ENCODE data around the gene CLOCK. TPM values are rescaled to one million over a fixed set of nuclear protein-coding genes. Genes with fewer than 3 reads are reported as not detected.
A peak's percentile ranks its signal among the peaks of the same experiment; 100 is the strongest.
"Not testable (repeated sequence)": the region's sequence is repeated elsewhere in the genome, so short reads cannot be mapped to it uniquely, and the experiment has no call there.

The CLOCK gene
- total RNA-seq, 1 donor from 2014 or later: 26.6 TPM

DNA sequence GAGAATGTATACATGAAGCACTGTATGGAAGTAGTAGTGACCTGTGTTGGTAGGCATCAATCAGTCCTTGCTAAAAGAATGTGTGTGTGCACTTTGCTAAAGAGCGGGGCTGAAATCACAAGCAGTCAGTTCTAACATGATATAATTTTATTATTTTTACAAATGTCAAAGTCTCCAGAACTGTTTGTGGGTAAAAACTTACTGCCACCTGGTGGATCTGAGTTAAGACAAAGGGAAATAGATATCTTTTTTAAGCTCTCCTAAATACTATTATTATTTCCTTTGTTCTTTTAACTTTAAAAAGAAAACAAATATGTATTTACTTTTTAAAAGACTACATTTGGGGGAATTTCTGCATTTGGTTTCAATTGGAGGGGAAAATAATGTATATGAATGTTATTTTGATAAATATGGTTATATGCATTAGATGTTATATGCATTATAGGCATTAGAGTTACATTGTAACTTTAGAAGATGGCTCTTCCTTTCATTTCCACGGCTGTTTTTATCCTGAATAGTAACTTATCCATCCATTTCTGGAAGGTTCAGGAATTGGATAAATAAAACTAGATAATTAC is 7.8 kb upstream of the CLOCK start:
- Histone ChIP-seq H3K4me1 (no peaks in the 10 kb centered on the region), H3K27me3 (ENCODE audit: low read depth) (no peaks in the 10 kb centered on the region), H3K36me3 (no peaks in the 10 kb centered on the region), H3K27ac (no peak overlapping the region), H3K9me3 (no peaks in the 10 kb centered on the region), H3K4me3 (no peak overlapping the region)
- TF ChIP-seq, protein P1, sequence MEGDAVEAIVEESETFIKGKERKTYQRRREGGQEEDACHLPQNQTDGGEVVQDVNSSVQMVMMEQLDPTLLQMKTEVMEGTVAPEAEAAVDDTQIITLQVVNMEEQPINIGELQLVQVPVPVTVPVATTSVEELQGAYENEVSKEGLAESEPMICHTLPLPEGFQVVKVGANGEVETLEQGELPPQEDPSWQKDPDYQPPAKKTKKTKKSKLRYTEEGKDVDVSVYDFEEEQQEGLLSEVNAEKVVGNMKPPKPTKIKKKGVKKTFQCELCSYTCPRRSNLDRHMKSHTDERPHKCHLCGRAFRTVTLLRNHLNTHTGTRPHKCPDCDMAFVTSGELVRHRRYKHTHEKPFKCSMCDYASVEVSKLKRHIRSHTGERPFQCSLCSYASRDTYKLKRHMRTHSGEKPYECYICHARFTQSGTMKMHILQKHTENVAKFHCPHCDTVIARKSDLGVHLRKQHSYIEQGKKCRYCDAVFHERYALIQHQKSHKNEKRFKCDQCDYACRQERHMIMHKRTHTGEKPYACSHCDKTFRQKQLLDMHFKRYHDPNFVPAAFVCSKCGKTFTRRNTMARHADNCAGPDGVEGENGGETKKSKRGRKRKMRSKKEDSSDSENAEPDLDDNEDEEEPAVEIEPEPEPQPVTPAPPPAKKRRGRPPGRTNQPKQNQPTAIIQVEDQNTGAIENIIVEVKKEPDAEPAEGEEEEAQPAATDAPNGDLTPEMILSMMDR (IDR thresholded peaks at IDR 0.05): peak; percentile 37
- peak in 1 of 2 donors; percentile 57 for ATAC-seq
- DNase-seq: no peak
- intact Hi-C loops (cut with DNase I): no loop called here

DNA sequence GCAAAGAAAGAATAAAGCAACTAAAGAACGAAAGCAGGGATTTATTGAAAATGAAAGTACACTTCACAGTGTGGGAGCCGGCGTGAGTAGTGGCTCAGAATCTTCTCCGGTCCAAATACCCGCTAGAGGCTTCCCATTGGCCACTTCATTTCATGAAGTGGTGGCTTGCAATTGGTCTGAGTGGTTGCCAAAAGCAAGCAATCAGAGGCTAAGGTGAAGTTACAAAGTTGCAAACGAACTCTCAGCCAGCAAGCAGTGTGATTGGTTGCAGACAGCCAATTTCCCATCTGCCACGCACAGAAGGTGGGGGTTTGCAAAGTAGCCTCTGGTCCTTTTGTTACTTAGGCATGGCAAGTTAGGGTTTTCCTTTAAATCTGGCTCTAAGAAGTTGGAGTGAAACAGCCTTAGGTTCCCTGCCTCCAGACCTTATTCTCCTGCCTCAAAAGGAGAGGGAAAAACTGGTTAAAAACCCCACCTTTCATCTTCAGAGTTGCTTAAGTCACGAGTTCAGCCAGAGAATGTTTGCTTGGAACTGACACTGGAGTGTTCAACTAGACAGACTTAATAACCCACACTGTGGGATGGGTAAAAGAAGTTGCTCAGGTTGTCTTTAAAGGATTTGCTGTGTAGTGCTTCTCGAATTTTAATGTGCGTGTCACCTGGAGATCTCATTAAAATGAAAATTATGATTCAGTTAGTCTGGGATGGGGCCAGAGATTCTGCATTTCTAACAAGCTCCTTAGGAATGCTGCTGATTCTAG is 6.9 kb upstream of the CLOCK start:
- TF ChIP-seq, protein P1 (IDR thresholded peaks at IDR 0.05): no peak
- Histone ChIP-seq H3K4me1 (no peaks in the 10 kb centered on the region), H3K36me3 (no peaks in the 10 kb centered on the region), H3K27me3 (ENCODE audit: low read depth) (no peaks in the 10 kb centered on the region), H3K4me3 (peak overlapping the region; percentile 37), H3K9me3 (no peaks in the 10 kb centered on the region), H3K27ac (no peak overlapping the region)
- no peak for DNase-seq
- intact Hi-C loops (cut with DNase I): no loop called here
- ATAC-seq: peak; percentile 82 to 87

DNA sequence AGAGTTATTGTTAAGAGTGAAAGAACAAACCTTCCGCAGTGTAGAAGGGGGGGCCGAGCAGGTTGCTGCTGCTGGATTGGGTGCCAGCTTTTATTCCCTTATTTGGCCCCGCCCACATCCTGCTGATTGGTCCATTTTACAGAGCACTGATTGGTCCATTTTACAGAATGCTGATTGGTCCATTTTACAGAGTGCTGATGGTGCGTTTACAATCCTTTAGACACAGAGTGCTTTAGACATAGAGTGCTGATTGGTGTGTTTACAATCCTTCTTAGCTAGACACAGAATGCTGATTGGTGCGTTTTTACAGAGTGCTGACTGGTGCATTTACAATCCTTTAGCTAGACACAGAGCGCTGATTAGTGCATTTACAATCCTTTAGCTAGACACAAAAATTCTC is 5.3 kb upstream of the CLOCK start:
- DNase-seq; H3K27ac ChIP-seq; H3K36me3 ChIP-seq; H3K27me3 ChIP-seq (ENCODE audit: low read depth); H3K4me3 ChIP-seq; H3K9me3 ChIP-seq; ATAC-seq; H3K4me1 ChIP-seq; intact Hi-C loops (cut with DNase I): not testable (repeated sequence)

DNA sequence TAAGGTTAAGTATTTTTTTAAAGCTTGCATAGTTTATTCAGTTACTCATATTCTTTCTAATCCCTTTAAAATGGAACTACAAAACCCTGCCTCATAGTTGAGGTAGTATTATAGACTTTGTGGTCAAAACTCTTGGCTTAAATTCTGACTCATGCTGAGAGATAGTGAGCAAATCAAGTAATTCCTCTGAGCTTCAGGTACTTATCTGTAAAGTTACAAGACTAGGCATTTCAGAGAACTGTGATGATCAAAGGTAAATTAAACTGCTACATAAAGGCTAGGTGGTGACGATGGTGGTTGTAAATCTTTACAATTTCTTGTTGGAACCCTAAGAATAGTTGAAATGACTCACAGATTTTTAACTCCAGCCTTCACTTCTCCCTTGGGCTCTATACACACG is 3.2 kb upstream of the CLOCK start:
- ATAC-seq (no peak), DNase-seq (no peak)
- Histone ChIP-seq H3K4me3 (no peak overlapping the region), H3K36me3 (no peaks in the 10 kb centered on the region), H3K27me3 (ENCODE audit: low read depth) (no peaks in the 10 kb centered on the region), H3K9me3 (no peaks in the 10 kb centered on the region), H3K4me1 (peaks cover 13% of the 10 kb centered on the region), H3K27ac (no peak overlapping the region)
- intact Hi-C loops (cut with DNase I): no loop called here
- TF ChIP-seq, protein P1 (IDR thresholded peaks at IDR 0.05): no peak

DNA sequence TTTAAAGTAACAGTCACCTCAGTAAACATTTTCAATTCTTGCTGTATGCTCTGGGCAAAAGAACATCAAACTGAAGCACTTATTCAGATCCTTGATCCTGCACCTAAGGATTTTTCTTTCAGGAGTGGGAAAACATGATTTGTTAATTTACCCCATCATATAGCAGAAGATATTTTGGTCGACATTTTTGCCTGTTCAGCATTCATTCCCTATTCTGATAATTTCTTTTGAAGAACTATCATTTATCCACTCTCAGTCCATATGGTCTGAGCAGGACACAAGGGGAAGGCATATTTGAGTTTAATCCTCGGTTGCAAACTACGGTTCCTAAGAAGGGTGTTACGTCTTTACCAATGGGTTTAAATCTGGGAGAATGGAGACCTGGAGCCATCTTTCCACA is 1.2 kb upstream of the CLOCK start:
- intact Hi-C loops (cut with DNase I): no loop called here
- Histone ChIP-seq H3K4me1 (peaks cover 20% of the 10 kb centered on the region), H3K27me3 (ENCODE audit: low read depth) (no peaks in the 10 kb centered on the region), H3K36me3 (no peaks in the 10 kb centered on the region), H3K9me3 (no peaks in the 10 kb centered on the region), H3K4me3 (peak overlapping the region; percentile 86), H3K27ac (peak overlapping the region; percentile 96)
- DNase-seq: no peak
- no peak for ATAC-seq
- TF ChIP-seq, protein P1 (IDR thresholded peaks at IDR 0.05): no peak

DNA sequence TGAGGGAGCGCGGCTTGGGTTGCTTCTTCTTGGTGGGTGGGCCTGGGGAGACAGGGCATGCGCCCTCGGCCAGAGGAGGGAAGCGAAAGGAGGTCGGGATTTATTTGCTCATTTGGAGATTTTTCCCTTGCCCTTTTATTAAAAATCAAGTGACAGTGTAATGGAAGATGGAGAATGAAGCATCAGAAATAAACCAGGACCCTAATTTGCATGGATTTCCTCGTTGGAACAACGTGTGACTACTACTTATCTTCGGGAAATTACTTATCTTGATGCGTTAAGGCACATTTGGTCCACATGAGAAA is 709 bp upstream of the CLOCK start:
- no peak for ATAC-seq
- TF ChIP-seq, protein P1 (IDR thresholded peaks at IDR 0.05): no peak
- DNase-seq: no peak
- H3K4me1 ChIP-seq: peaks cover 20% of the 10 kb centered on the region
- H3K27ac ChIP-seq: peak overlapping the region; percentile 96
- H3K4me3 ChIP-seq: peak overlapping the region; percentile 86
- no peaks in the 10 kb centered on the region for H3K9me3 ChIP-seq
- H3K27me3 ChIP-seq (ENCODE audit: low read depth): no peaks in the 10 kb centered on the region
- intact Hi-C loops (cut with DNase I): no loop called here
- H3K36me3 ChIP-seq: no peaks in the 10 kb centered on the region
